Measurements from ENCODE around the gene PPP6R1. TPM values are rescaled to one million over a fixed set of nuclear protein-coding genes. Genes with fewer than 3 reads are reported as not detected.

PPP6R1 gene
- total RNA-seq, 1 donor from 2014 or later: 73.0 TPM

GRCh38 chr19:55246462-55247451 is 12.1 kb downstream of the PPP6R1 start:
- no peak overlapping the region for H3K4me3 Mint-ChIP-seq
- no peaks in the 10 kb centered on the region for H3K9me3 Mint-ChIP-seq
- H3K27me3 Mint-ChIP-seq (ENCODE audit: low read depth): no peaks in the 10 kb centered on the region
- no peak overlapping the region for H3K27ac Mint-ChIP-seq
- DNase-seq (ENCODE audit: low spot score in 2 of 2, unreplicated experiment in 2 of 2): no peak
- TF ChIP-seq CTCF (IDR thresholded peaks at IDR 0.05; ENCODE audit: unreplicated experiment): no peak
- peaks cover 7% of the 10 kb centered on the region for H3K36me3 Mint-ChIP-seq
- H3K4me1 Mint-ChIP-seq: peaks cover 3% of the 10 kb centered on the region

- DNase-seq (ENCODE audit: low spot score in 2 of 2, unreplicated experiment in 2 of 2): no peak
- no peaks in the 10 kb centered on the region for H3K27me3 Mint-ChIP-seq (ENCODE audit: low read depth)
- H3K27ac Mint-ChIP-seq: no peak overlapping the region
- H3K36me3 Mint-ChIP-seq: peaks cover 12% of the 10 kb centered on the region
- H3K4me3 Mint-ChIP-seq: no peak overlapping the region
- H3K4me1 Mint-ChIP-seq: no peaks in the 10 kb centered on the region
- no peaks in the 10 kb centered on the region for H3K9me3 Mint-ChIP-seq
- TF ChIP-seq CTCF (IDR thresholded peaks at IDR 0.05; ENCODE audit: unreplicated experiment): no peak
Measured at GRCh38 chr19:55245236-55245904, 13.4 kb downstream of the PPP6R1 start.

GRCh38 chr19:55244004-55244680 is 14.7 kb downstream of the PPP6R1 start:
- no peak overlapping the region for H3K27ac Mint-ChIP-seq
- DNase-seq (ENCODE audit: low spot score in 2 of 2, unreplicated experiment in 2 of 2): no peak
- no peaks in the 10 kb centered on the region for H3K4me1 Mint-ChIP-seq
- TF ChIP-seq CTCF (IDR thresholded peaks at IDR 0.05; ENCODE audit: unreplicated experiment): no peak
- H3K4me3 Mint-ChIP-seq: no peak overlapping the region
- peaks cover 15% of the 10 kb centered on the region for H3K36me3 Mint-ChIP-seq
- no peaks in the 10 kb centered on the region for H3K9me3 Mint-ChIP-seq
- H3K27me3 Mint-ChIP-seq (ENCODE audit: low read depth): no peaks in the 10 kb centered on the region

GRCh38 chr19:55242517-55242916 is 16.3 kb downstream of the PPP6R1 start:
- Mint-ChIP-seq H3K9me3 (no peaks in the 10 kb centered on the region), H3K4me1 (no peaks in the 10 kb centered on the region), H3K4me3 (no peak overlapping the region), H3K27me3 (ENCODE audit: low read depth) (no peaks in the 10 kb centered on the region), H3K36me3 (peaks cover 19% of the 10 kb centered on the region), H3K27ac (no peak overlapping the region)
- no peak for DNase-seq (ENCODE audit: low spot score in 2 of 2, unreplicated experiment in 2 of 2)
- no peak for TF ChIP-seq CTCF (IDR thresholded peaks at IDR 0.05; ENCODE audit: unreplicated experiment)

- no peak for DNase-seq (ENCODE audit: low spot score in 2 of 2, unreplicated experiment in 2 of 2)
- TF ChIP-seq CTCF (IDR thresholded peaks at IDR 0.05; ENCODE audit: unreplicated experiment): no peak
- Mint-ChIP-seq H3K27ac (no peak overlapping the region), H3K4me3 (no peak overlapping the region), H3K36me3 (peaks cover 24% of the 10 kb centered on the region), H3K9me3 (no peaks in the 10 kb centered on the region), H3K4me1 (no peaks in the 10 kb centered on the region), H3K27me3 (ENCODE audit: low read depth) (no peaks in the 10 kb centered on the region)
Measured at GRCh38 chr19:55241935-55242464, 16.8 kb downstream of the PPP6R1 start.

Data from mesothelial cell of epicardium (in vitro differentiated cells).